Measurements from ENCODE around the gene RHOV. TPM values are rescaled to one million over a fixed set of nuclear protein-coding genes. Genes with fewer than 3 reads are reported as not detected.

RHOV gene
- total RNA-seq, 2 experiments from 2014 or later, result 0.63 to 1.5 TPM

DNA sequence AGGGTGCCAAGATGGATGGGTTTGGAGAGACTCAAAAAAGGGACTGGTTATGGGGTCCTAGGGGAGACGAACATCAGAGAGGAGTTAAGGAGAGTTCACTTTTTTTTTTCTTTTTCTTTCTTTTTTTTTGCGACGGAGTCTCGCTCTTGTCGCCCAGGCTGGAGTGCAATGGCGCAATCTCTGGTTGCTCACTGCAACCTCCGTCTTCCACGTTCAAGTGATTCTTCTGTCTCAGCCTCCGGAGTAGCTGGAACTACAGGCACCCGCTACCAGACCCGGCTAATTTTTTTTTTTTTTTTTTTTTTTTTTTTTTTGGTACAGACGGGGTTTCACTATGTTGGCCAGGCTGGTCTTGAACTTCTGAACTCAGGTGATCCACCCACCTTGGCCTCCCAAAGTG is 29.0 kb downstream of the RHOV start:
- BruUV-seq (replicated peaks), result no TSS peak
- no peaks in the 10 kb centered on the region for H3K79me2 ChIP-seq (ENCODE audit: insufficient read depth, low read depth, low read length)
- peaks cover 25% of the 10 kb centered on the region for H3K4me1 ChIP-seq (ENCODE audit: insufficient read depth, low read length, poor library complexity, severe bottlenecking)
- no peak overlapping the region for H2AFZ ChIP-seq (ENCODE audit: low read length)
- ChIA-PET CTCF (ENCODE audit: unreplicated experiment) (interaction anchor here (3.5 kb wide), 1 partner anchor 13 kb away, joined by 19 read pairs; no protein-coding TSS in a partner anchor), POLR2A (interaction anchor here (0.6 kb wide), 1 partner anchor 29 kb away, joined by 5 read pairs; no protein-coding TSS in a partner anchor)
- DNase-seq (ENCODE audit: low spot score), result no peak
- H3K4me3 ChIP-seq (ENCODE audit: low read depth, low read length, poor library complexity, severe bottlenecking), result no peak overlapping the region
- intact Hi-C loops (cut with micrococcal nuclease; ENCODE audit: unreplicated experiment), result no loop called here
- H3K27ac ChIP-seq (ENCODE audit: low read depth, low read length, poor library complexity, severe bottlenecking), result no peak overlapping the region
- no peaks in the 10 kb centered on the region for H3K9me2 ChIP-seq (ENCODE audit: insufficient read depth, low read length)
- no peaks in the 10 kb centered on the region for H4K20me1 ChIP-seq (ENCODE audit: insufficient read depth, low read length)
- H3K36me3 ChIP-seq (ENCODE audit: insufficient read depth, low read length), result no peaks in the 10 kb centered on the region
- peak overlapping the region; percentile 67; the same call in 1 of the 2 replicates for H3K4me2 ChIP-seq (ENCODE audit: low read length)
- no peak for TF ChIP-seq EZH2phosphoT487 (IDR thresholded peaks at IDR 0.05; ENCODE audit: borderline replicate concordance, low read depth, low read length)
- TF ChIP-seq, protein P1, sequence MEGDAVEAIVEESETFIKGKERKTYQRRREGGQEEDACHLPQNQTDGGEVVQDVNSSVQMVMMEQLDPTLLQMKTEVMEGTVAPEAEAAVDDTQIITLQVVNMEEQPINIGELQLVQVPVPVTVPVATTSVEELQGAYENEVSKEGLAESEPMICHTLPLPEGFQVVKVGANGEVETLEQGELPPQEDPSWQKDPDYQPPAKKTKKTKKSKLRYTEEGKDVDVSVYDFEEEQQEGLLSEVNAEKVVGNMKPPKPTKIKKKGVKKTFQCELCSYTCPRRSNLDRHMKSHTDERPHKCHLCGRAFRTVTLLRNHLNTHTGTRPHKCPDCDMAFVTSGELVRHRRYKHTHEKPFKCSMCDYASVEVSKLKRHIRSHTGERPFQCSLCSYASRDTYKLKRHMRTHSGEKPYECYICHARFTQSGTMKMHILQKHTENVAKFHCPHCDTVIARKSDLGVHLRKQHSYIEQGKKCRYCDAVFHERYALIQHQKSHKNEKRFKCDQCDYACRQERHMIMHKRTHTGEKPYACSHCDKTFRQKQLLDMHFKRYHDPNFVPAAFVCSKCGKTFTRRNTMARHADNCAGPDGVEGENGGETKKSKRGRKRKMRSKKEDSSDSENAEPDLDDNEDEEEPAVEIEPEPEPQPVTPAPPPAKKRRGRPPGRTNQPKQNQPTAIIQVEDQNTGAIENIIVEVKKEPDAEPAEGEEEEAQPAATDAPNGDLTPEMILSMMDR (conservative IDR thresholded peaks at IDR 0.05; ENCODE audit: low read length), result no peak
- no peaks in the 10 kb centered on the region for H3K9me3 ChIP-seq (ENCODE audit: low read length)

DNA sequence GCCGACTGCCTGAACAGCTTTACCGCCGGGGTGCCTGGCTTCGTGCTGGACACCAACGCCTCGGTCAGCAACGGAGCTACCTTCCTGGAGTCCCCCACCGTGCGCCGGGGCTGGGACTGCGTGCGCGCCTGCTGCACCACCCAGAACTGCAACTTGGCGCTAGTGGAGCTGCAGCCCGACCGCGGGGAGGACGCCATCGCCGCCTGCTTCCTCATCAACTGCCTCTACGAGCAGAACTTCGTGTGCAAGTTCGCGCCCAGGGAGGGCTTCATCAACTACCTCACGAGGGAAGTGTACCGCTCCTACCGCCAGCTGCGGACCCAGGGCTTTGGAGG is 29.4 kb downstream of the RHOV start:
- peak overlapping the region; percentile 67 for H3K4me2 ChIP-seq (ENCODE audit: low read length)
- no peak overlapping the region for H3K27ac ChIP-seq (ENCODE audit: low read depth, low read length, poor library complexity, severe bottlenecking)
- no peaks in the 10 kb centered on the region for H3K9me2 ChIP-seq (ENCODE audit: insufficient read depth, low read length)
- H3K4me1 ChIP-seq (ENCODE audit: insufficient read depth, low read length, poor library complexity, severe bottlenecking), result peaks cover 25% of the 10 kb centered on the region
- H3K4me3 ChIP-seq (ENCODE audit: low read depth, low read length, poor library complexity, severe bottlenecking), result peak overlapping the region; percentile 27
- TF ChIP-seq, protein P1 (conservative IDR thresholded peaks at IDR 0.05; ENCODE audit: low read length), result no peak
- TF ChIP-seq EZH2phosphoT487 (IDR thresholded peaks at IDR 0.05; ENCODE audit: borderline replicate concordance, low read depth, low read length), result no peak
- H3K36me3 ChIP-seq (ENCODE audit: insufficient read depth, low read length), result no peaks in the 10 kb centered on the region
- intact Hi-C loops (cut with micrococcal nuclease; ENCODE audit: unreplicated experiment), result no loop called here
- H2AFZ ChIP-seq (ENCODE audit: low read length), result peak overlapping the region; percentile 22; the same call in 1 of the 2 replicates
- CTCF ChIA-PET (ENCODE audit: unreplicated experiment), result interaction anchor here (3.5 kb wide), 1 partner anchor 13 kb away, joined by 19 read pairs; no protein-coding TSS in a partner anchor
- POLR2A ChIA-PET, result interaction anchor here (0.6 kb wide), 1 partner anchor 29 kb away, joined by 5 read pairs; no protein-coding TSS in a partner anchor
- no peaks in the 10 kb centered on the region for H3K9me3 ChIP-seq (ENCODE audit: low read length)
- BruUV-seq (replicated peaks), result no TSS peak
- H4K20me1 ChIP-seq (ENCODE audit: insufficient read depth, low read length), result no peaks in the 10 kb centered on the region
- H3K79me2 ChIP-seq (ENCODE audit: insufficient read depth, low read depth, low read length), result no peaks in the 10 kb centered on the region
- no peak for DNase-seq (ENCODE audit: low spot score)

DNA sequence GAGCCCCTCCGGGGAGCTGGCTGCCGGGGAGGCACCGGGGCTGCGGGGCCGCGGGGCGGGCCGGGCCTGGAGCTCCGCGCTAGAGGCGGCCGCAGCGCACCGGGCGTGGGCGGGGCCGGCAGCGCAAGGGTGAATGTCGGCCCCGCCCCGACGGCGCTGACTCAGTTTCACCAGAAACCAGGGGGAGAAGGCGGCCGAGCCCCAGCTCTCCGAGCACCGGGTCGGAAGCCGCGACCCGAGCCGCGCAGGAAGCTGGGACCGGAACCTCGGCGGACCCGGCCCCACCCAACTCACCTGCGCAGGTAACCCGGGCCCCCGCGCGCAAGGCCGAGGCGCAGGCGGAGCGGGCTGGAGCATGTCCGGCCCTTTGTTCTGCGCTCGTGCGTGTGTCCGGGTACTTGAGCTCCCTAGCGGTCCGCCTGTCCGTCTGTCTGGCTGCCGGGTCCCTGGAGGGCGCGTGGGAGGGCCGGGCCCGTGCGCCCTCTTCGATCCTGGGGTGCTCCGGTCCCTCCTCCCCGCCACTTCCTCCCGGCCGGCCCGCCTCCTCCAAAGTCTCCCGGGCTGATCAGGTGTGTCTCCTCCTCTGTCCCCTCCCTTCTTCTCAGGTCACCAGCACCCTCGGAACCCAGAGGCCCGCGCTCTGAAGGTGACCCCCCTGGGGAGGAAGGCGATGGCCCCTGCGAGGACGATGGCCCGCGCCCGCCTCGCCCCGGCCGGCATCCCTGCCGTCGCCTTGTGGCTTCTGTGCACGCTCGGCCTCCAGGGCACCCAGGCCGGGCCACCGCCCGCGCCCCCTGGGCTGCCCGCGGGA is 29.9 kb downstream of the RHOV start, which contains the start of gene SPINT1:
TSS of gene SPINT1 (plus strand) at position 164 of the 811 bp plus-strand sequence. CDS start at position 671, 507 bp downstream.
- no peaks in the 10 kb centered on the region for H3K9me2 ChIP-seq (ENCODE audit: insufficient read depth, low read length)
- H3K4me1 ChIP-seq (ENCODE audit: insufficient read depth, low read length, poor library complexity, severe bottlenecking), result peaks cover 25% of the 10 kb centered on the region
- no peak within 1 kb of the TSS for H3K27ac ChIP-seq (ENCODE audit: low read depth, low read length, poor library complexity, severe bottlenecking)
- H3K4me3 ChIP-seq (ENCODE audit: low read depth, low read length, poor library complexity, severe bottlenecking), result peak within 1 kb of the TSS; percentile 27
- intact Hi-C loops (cut with micrococcal nuclease; ENCODE audit: unreplicated experiment), result no loop called here
- DNase-seq (ENCODE audit: low spot score), result no peak
- ChIA-PET CTCF (ENCODE audit: unreplicated experiment) (interaction anchor here (1.3 kb wide), 1 partner anchor 14 kb away, joined by 3 read pairs; no protein-coding TSS in a partner anchor), POLR2A (interaction anchor here (0.6 kb wide), 2 partner anchors 28 to 102 kb away, joined by 5 to 6 read pairs; no protein-coding TSS in a partner anchor)
- no peaks in the 10 kb centered on the region for H3K36me3 ChIP-seq (ENCODE audit: insufficient read depth, low read length)
- TF ChIP-seq, protein P1 (conservative IDR thresholded peaks at IDR 0.05; ENCODE audit: low read length), result no peak
- no peak for TF ChIP-seq EZH2phosphoT487 (IDR thresholded peaks at IDR 0.05; ENCODE audit: borderline replicate concordance, low read depth, low read length)
- peak within 1 kb of the TSS; percentile 22; the same call in 1 of the 2 replicates for H2AFZ ChIP-seq (ENCODE audit: low read length)
- H3K9me3 ChIP-seq (ENCODE audit: low read length), result no peaks in the 10 kb centered on the region
- H3K79me2 ChIP-seq (ENCODE audit: insufficient read depth, low read depth, low read length), result no peaks in the 10 kb centered on the region
- no peaks in the 10 kb centered on the region for H4K20me1 ChIP-seq (ENCODE audit: insufficient read depth, low read length)
- BruUV-seq (replicated peaks), result no TSS peak
- H3K4me2 ChIP-seq (ENCODE audit: low read length), result peak within 1 kb of the TSS; percentile 67
